HepG2 (cell line): ENCODE measurements around the gene ZDHHC8. TPM values are rescaled to one million over a fixed set of nuclear protein-coding genes. Genes with fewer than 3 reads are reported as not detected.

ENCODE experiments used
- ATAC-seq: fragments of 200-7000 bp; cut with Tn5 transposase; 3 replicates; pipeline ENCODE4 v1.9.1; 2020; ENCODE audit warnings: mild to moderate bottlenecking, moderate library complexity
- BruUV-seq: library from RNA; stranded (reverse); fragments of 400-500 nt; replicated peaks from 2 replicates; lab custom pipeline; 2021; lab: Mats Ljungman, UMichigan
- CTCF ChIA-PET: fragments of 300-600 bp; formaldehyde crosslinking; extraction: SDS; loops from one replicate; lab custom pipeline; 2021; ENCODE audit warnings: low total read pairs, inconsistent platforms, low intra/inter-chr PET ratio; lab: Yijun Ruan, JAX
- POLR2A ChIA-PET: fragments of 350-600 bp; sonication (Branson Sonifier 250); formaldehyde crosslinking; loops from one replicate; lab custom pipeline; 2020; ENCODE audit warnings: antibody characterized with exemption, inconsistent platforms; lab: Yijun Ruan, JAX
- DNase-seq: peaks from one replicate; pipeline ENCODE4 v3.0.0-alpha.2; 2015; ENCODE audit warnings: low spot score
- FAIRE-seq: peaks from 3 replicates; lab custom pipeline; 2011; peaks lifted over from hg19 to GRCh38; lab: Jason Lieb, UNC
- H2AFZ ChIP-seq: one replicate; pipeline ENCODE4 v1.6.1; 2011; ENCODE audit warnings: low read length, inconsistent platforms
- H3K27ac ChIP-seq: fragments of 300-600 bp; 3 replicates; pipeline ENCODE4 v1.8.0; 2011; ENCODE audit warnings: mixed run types, mild to moderate bottlenecking, mixed read lengths, low read length, inconsistent platforms; ENCODE audit not compliant: insufficient read depth; ENCODE audit errors: extremely low read length
- H3K27me3 ChIP-seq, 2 experiments: fragments of 200-600 bp in 1 of 2; 2 replicates in 1 of 2; 3 replicates in 1 of 2; pipeline versions ENCODE4 v1.6.0 to v1.8.0; 2011; ENCODE audit warnings: low read length in 2 of 2, mild to moderate bottlenecking in 2 of 2, moderate library complexity in 2 of 2, inconsistent platforms in 1 of 2; ENCODE audit not compliant: insufficient read depth in 2 of 2, control insufficient read depth in 1 of 2
- H3K36me3 ChIP-seq, 2 experiments: fragments of 200-600 bp in 1 of 2; replicated peaks in 1 of 2; 2 replicates in 1 of 2; 3 replicates in 1 of 2; pipeline versions ENCODE4 v1.5.1 to v1.8.0; 2011; ENCODE audit warnings: low read length in 2 of 2, inconsistent platforms in 1 of 2; ENCODE audit not compliant: insufficient read depth in 2 of 2, control insufficient read depth in 1 of 2
- H3K4me1 ChIP-seq: 2 replicates; pipeline ENCODE4 v1.5.1; 2012; ENCODE audit warnings: low read length, inconsistent platforms; ENCODE audit not compliant: insufficient read depth
- H3K4me2 ChIP-seq: 2 replicates; pipeline ENCODE4 v1.6.0; 2011; ENCODE audit warnings: low read depth, low read length, inconsistent platforms
- H3K4me3 ChIP-seq, 3 experiments: fragments of 200-600 bp in 1 of 3; sonication (generic), shearing (Covaris generic) in 1 of 3; replicated peaks in 1 of 3; 2 replicates each; pipeline ENCODE4 v1.5.1; 2011 to 2016; ENCODE audit warnings: low read length in 3 of 3, inconsistent platforms in 2 of 3, low read depth in 2 of 3, mild to moderate bottlenecking in 2 of 3, control low read depth in 1 of 3, mixed read lengths in 1 of 3; ENCODE audit not compliant: insufficient read depth in 1 of 3
- H3K79me2 ChIP-seq: one replicate; pipeline ENCODE4 v1.6.1; 2011; ENCODE audit warnings: low read length, inconsistent platforms; ENCODE audit not compliant: insufficient read depth
- H3K9ac ChIP-seq: 2 replicates; pipeline ENCODE4 v1.6.0; 2011; ENCODE audit warnings: mild to moderate bottlenecking, low read depth, low read length, inconsistent platforms; ENCODE audit not compliant: insufficient read depth
- H3K9me3 ChIP-seq: 2 replicates; pipeline ENCODE4 v1.5.1; 2012; ENCODE audit warnings: mild to moderate bottlenecking, low read length
- H4K20me1 ChIP-seq: 2 replicates; pipeline ENCODE4 v1.6.0; 2011; ENCODE audit warnings: inconsistent platforms, mild to moderate bottlenecking, low read length, moderate library complexity; ENCODE audit not compliant: insufficient read depth
- ZBTB39 ChIP-seq: sonication (generic); formaldehyde crosslinking; IDR thresholded peaks from 2 replicates; pipeline ENCODE4 v1.5.0; 2020; ENCODE audit warnings: missing genetic modification reagents
- WGBS: methylation state at CpG from one replicate; pipeline ENCODE4 v1.1.6; 2017; ENCODE audit warnings: low lambda C conversion rate; 5-methylcytosine and 5-hydroxymethylcytosine counted together
- in situ Hi-C: cut with HindIII; loops from 2 replicates; pipeline ENCODE4 v1.10.0; 2017; ENCODE audit warnings: low pct_unique_long_range_greater_than_20kb; ENCODE audit not compliant: extremely low pct_ligation_motif_present
- intact Hi-C: fragments of 100-400 bp; cut with micrococcal nuclease; formaldehyde crosslinking; loops from one replicate; pipeline ENCODE4 v1.10.0; 2022; ENCODE audit not compliant: unreplicated experiment
- polyA plus RNA-seq, 8 experiments: library from polyadenylated mRNA; depleted of rRNA in 3 of 8; stranded (reverse) in 7 of 8; unstranded in 1 of 8; fragments of >200 nt; fragmentation: Illumina TruSeq in 4 of 8; extraction: Trizol in 4 of 8; gene quantifications; 2 replicates each; pipeline versions ENCODE4 v1.2.1 to v1.2.3, GENCODE V29; 2011 to 2016; ENCODE audit warnings: low read depth in 4 of 8, missing spikeins in 1 of 8, mixed read lengths in 1 of 8; ENCODE audit not compliant: insufficient read depth in 1 of 8
- total RNA-seq, 5 experiments: library from RNA; depleted of rRNA; stranded (reverse); fragments of >200 nt; fragmentation: Illumina TruSeq; extraction: Trizol; gene quantifications; 2 replicates each; pipeline ENCODE4 v1.2.3, GENCODE V29; 2016; ENCODE audit warnings: low read depth in 1 of 5
- TF ChIP-seq, protein P1 (sequence below): sonication (generic); formaldehyde crosslinking; IDR thresholded peaks from 2 replicates; pipeline ENCODE4 v1.5.1; 2020; ENCODE audit warnings: mild to moderate bottlenecking, missing genetic modification reagents, moderate library complexity
- TF ChIP-seq, protein P2 (sequence below): IDR thresholded peaks from 2 replicates; pipeline ENCODE4 v1.6.1; 2016; ENCODE audit warnings: missing compliant biosample characterization, missing genetic modification reagents, borderline replicate concordance
- TF ChIP-seq, protein P3 (sequence below): IDR thresholded peaks from 2 replicates; pipeline ENCODE4 v1.6.1; 2012; ENCODE audit warnings: inconsistent platforms

ZDHHC8 gene
- total and polyA plus RNA-seq, 2 of the 13 experiments (the other 11 are each of a cell fraction or from before 2014, with no cell fraction given), result 7.5 to 21.3 TPM

DNA sequence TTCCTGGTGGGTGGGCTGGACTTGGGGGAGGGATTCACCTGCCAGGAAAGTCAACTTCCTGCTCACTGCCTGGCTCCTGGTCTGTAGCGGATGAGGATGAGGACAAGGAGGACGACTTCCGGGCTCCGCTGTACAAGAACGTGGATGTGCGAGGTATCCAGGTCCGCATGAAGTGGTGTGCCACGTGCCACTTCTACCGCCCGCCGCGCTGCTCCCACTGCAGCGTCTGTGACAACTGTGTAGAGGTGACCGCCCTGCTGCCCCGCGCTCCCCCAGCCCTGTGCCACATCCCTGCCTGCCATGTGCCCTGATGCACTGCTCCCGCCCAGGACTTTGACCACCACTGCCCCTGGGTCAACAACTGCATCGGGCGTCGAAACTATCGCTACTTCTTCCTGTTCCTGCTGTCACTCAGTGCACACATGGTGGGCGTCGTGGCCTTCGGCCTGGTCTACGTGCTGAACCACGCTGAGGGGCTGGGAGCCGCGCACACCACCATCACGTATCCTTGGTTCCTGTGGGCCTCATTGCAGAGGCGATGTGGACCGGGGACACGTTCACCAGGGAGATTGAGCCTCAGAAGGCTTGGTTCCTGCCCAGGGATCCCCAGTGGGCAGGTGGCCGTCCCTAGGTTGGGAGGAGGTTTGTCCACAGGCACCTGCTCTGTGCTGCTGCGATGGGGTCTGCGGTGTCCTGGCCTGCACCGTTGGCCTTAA lies 7.9 kb downstream of the ZDHHC8 start:
- no peak overlapping the region for H2AFZ ChIP-seq
- intact Hi-C loops, result no loop called here
- WGBS, result 96% methylated on average over 28 of the region's 36 CpGs
- ATAC-seq, result no peak
- DNase-seq, result no peak
- CTCF ChIA-PET, result no interaction called here
- in situ Hi-C loops, result no loop called here
- no TSS peak for BruUV-seq
- H3K4me1 ChIP-seq, result no peaks in the 10 kb centered on the region
- 0 out of 2 replicates have a peak, but pooled peaks cover 6% of the 10 kb centered on the region for H4K20me1 ChIP-seq
- H3K27ac ChIP-seq, result no peak overlapping the region
- H3K4me3 ChIP-seq, result no peak overlapping the region
- peaks cover 1 to 5% of the 10 kb centered on the region in 2 experiments; a peak in 2 of 5 replicates for H3K36me3 ChIP-seq
- peaks cover 7% of the 10 kb centered on the region for H3K79me2 ChIP-seq
- no peaks in the 10 kb centered on the region for H3K27me3 ChIP-seq
- TF ChIP-seq ZBTB39 (CRISPR knock-in tag), result no peak
- TF ChIP-seq, protein P1, sequence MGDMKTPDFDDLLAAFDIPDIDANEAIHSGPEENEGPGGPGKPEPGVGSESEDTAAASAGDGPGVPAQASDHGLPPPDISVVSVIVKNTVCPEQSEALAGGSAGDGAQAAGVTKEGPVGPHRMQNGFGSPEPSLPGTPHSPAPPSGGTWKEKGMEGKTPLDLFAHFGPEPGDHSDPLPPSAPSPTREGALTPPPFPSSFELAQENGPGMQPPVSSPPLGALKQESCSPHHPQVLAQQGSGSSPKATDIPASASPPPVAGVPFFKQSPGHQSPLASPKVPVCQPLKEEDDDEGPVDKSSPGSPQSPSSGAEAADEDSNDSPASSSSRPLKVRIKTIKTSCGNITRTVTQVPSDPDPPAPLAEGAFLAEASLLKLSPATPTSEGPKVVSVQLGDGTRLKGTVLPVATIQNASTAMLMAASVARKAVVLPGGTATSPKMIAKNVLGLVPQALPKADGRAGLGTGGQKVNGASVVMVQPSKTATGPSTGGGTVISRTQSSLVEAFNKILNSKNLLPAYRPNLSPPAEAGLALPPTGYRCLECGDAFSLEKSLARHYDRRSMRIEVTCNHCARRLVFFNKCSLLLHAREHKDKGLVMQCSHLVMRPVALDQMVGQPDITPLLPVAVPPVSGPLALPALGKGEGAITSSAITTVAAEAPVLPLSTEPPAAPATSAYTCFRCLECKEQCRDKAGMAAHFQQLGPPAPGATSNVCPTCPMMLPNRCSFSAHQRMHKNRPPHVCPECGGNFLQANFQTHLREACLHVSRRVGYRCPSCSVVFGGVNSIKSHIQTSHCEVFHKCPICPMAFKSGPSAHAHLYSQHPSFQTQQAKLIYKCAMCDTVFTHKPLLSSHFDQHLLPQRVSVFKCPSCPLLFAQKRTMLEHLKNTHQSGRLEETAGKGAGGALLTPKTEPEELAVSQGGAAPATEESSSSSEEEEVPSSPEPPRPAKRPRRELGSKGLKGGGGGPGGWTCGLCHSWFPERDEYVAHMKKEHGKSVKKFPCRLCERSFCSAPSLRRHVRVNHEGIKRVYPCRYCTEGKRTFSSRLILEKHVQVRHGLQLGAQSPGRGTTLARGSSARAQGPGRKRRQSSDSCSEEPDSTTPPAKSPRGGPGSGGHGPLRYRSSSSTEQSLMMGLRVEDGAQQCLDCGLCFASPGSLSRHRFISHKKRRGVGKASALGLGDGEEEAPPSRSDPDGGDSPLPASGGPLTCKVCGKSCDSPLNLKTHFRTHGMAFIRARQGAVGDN, result peak; percentile 49
- TF ChIP-seq, protein P2, sequence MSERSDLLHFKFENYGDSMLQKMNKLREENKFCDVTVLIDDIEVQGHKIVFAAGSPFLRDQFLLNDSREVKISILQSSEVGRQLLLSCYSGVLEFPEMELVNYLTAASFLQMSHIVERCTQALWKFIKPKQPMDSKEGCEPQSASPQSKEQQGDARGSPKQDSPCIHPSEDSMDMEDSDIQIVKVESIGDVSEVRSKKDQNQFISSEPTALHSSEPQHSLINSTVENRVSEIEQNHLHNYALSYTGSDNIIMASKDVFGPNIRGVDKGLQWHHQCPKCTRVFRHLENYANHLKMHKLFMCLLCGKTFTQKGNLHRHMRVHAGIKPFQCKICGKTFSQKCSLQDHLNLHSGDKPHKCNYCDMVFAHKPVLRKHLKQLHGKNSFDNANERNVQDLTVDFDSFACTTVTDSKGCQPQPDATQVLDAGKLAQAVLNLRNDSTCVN (CRISPR knock-in tag), result no peak
- TF ChIP-seq, protein P3, sequence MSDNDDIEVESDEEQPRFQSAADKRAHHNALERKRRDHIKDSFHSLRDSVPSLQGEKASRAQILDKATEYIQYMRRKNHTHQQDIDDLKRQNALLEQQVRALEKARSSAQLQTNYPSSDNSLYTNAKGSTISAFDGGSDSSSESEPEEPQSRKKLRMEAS, result 0 out of 2 replicates have a peak, but pooled peaks have one; percentile 26
- TF ChIP-seq, all 625 proteins: peak for 2
- H3K9me3 ChIP-seq, result no peaks in the 10 kb centered on the region
- H3K4me2 ChIP-seq, result no peak overlapping the region
- FAIRE-seq, result no peak
- H3K9ac ChIP-seq, result no peak overlapping the region
- POLR2A ChIA-PET, result no interaction called here
